GM23248 (cell line): ENCODE results near the gene CAMK1. TPM values are rescaled to one million over a fixed set of nuclear protein-coding genes. Genes with fewer than 3 reads are reported as not detected.

Source experiments
- DNase-seq: peaks from one replicate; pipeline ENCODE4 v3.0.0-alpha.2; 2015
- H2AFZ ChIP-seq: fragments of 200-600 bp; sonication (generic); 2 replicates; pipeline ENCODE4 v1.6.1; 2016; ENCODE audit warnings: antibody characterized with exemption
- H3F3A ChIP-seq: fragments of 200-600 bp; sonication (generic); 2 replicates; pipeline ENCODE4 v1.6.1; 2016; ENCODE audit warnings: mild to moderate bottlenecking, antibody characterized with exemption, mixed run types; ENCODE audit not compliant: insufficient read depth
- H3K27ac ChIP-seq: fragments of 200-600 bp; sonication (generic); 2 replicates; pipeline ENCODE4 v1.5.1; 2016; ENCODE audit warnings: mild to moderate bottlenecking
- H3K27me3 ChIP-seq: fragments of 200-600 bp; sonication (generic); replicated peaks from 2 replicates; pipeline ENCODE4 v1.6.1; 2016; ENCODE audit warnings: mild to moderate bottlenecking; ENCODE audit not compliant: insufficient read depth
- H3K36me3 ChIP-seq: fragments of 200-600 bp; sonication (generic); 2 replicates; pipeline ENCODE4 v1.6.1; 2016; ENCODE audit warnings: low read depth, mild to moderate bottlenecking
- H3K4me1 ChIP-seq: fragments of 200-600 bp; sonication (generic); 2 replicates; pipeline ENCODE4 v1.6.1; 2016; ENCODE audit warnings: mild to moderate bottlenecking; ENCODE audit not compliant: insufficient read depth
- H3K4me2 ChIP-seq: fragments of 200-600 bp; sonication (generic); one replicate; pipeline ENCODE4 v1.6.1; 2016; ENCODE audit warnings: mild to moderate bottlenecking; ENCODE audit not compliant: unreplicated experiment
- H3K4me3 ChIP-seq: fragments of 200-600 bp; sonication (generic); 2 replicates; pipeline ENCODE4 v1.5.1; 2016; ENCODE audit warnings: mild to moderate bottlenecking
- H3K79me2 ChIP-seq: fragments of 200-600 bp; sonication (generic); 2 replicates; pipeline ENCODE4 v1.6.1; 2016; ENCODE audit warnings: mild to moderate bottlenecking; ENCODE audit not compliant: insufficient read depth
- H3K9ac ChIP-seq: fragments of 200-600 bp; sonication (generic); 2 replicates; pipeline ENCODE4 v1.6.1; 2016; ENCODE audit warnings: mild to moderate bottlenecking
- H3K9me2 ChIP-seq: fragments of 200-600 bp; sonication (generic); 2 replicates; pipeline ENCODE4 v1.6.1; 2016; ENCODE audit warnings: mixed run types, mild to moderate bottlenecking, moderate library complexity; ENCODE audit not compliant: insufficient read depth
- H3K9me3 ChIP-seq: fragments of 200-600 bp; sonication (generic); one replicate; pipeline ENCODE4 v1.6.1; 2017; ENCODE audit warnings: low read depth
- H4K20me1 ChIP-seq: fragments of 200-600 bp; sonication (generic); 2 replicates; pipeline ENCODE4 v1.6.0; 2016; ENCODE audit not compliant: insufficient read depth
- EZH2 ChIP-seq: fragments of 200-600 bp; sonication (generic); IDR thresholded peaks from 2 replicates; pipeline ENCODE4 v1.6.1; 2018; ENCODE audit warnings: antibody characterized with exemption, mild to moderate bottlenecking; ENCODE audit not compliant: insufficient read depth, poor library complexity, severe bottlenecking
- EZH2phosphoT487 ChIP-seq: fragments of 200-600 bp; sonication (generic); IDR thresholded peaks from 2 replicates; pipeline ENCODE4 v1.6.1; 2018; ENCODE audit warnings: antibody characterized with exemption, moderate library complexity, mild to moderate bottlenecking, low read depth; ENCODE audit not compliant: insufficient read depth
- WGBS, 2 experiments: methylation state at CpG; one replicate each; pipeline ENCODE4 v1.1.6; 2015 to 2017; ENCODE audit warnings: low lambda C conversion rate in 2 of 2, low coverage in 1 of 2; ENCODE audit errors: missing lambda C conversion rate in 2 of 2; 5-methylcytosine and 5-hydroxymethylcytosine counted together
- in situ Hi-C: fragments of 300-500 bp; cut with MboI; formaldehyde crosslinking; loops from 2 replicates; pipeline ENCODE4 v1.15.0; 2020
- polyA plus RNA-seq: library from polyadenylated mRNA; unstranded; fragments of >200 nt; fragmentation: Nextera tagmentation; extraction: Ambion mirVana; gene quantifications from 2 replicates; pipeline ENCODE4 v1.2.1, GENCODE V29; 2016
- total RNA-seq: library from RNA; depleted of rRNA; stranded (reverse); fragments of >200 nt; shearing (Covaris generic); gene quantifications from 2 replicates; pipeline ENCODE4 v1.2.3, GENCODE V29; 2014; rRNA removed

Gene CAMK1
- total RNA-seq (26.9 and 30.6 TPM in 2 replicates), polyA plus RNA-seq (27.7 and 28.3 TPM in 2 replicates)

- H3K79me2 ChIP-seq, result peaks cover 14% of the 10 kb centered on the region
- peak within 1 kb of the TSS; percentile 83 for H3K9ac ChIP-seq
- H3K4me2 ChIP-seq, result peak within 1 kb of the TSS; percentile 85
- DNase-seq, result peak; percentile 92
- H3K27ac ChIP-seq, result no peak within 1 kb of the TSS
- H4K20me1 ChIP-seq, result no peaks in the 10 kb centered on the region
- H3K9me2 ChIP-seq, result no peaks in the 10 kb centered on the region
- no peaks in the 10 kb centered on the region for H3K4me1 ChIP-seq
- no peak for TF ChIP-seq EZH2
- TF ChIP-seq EZH2phosphoT487, result no peak
- WGBS, 2 experiments, result 2% methylated on average over 38 to 48 of the region's 49 CpGs
- H3F3A ChIP-seq, result no peaks in the 10 kb centered on the region
- peak within 1 kb of the TSS; percentile 91 for H2AFZ ChIP-seq
- no peaks in the 10 kb centered on the region for H3K36me3 ChIP-seq
- H3K27me3 ChIP-seq, result no peaks in the 10 kb centered on the region
- in situ Hi-C loops, result no loop called here
- no peaks in the 10 kb centered on the region for H3K9me3 ChIP-seq
- H3K4me3 ChIP-seq, result peak within 1 kb of the TSS; percentile 78
Measured at GRCh38 chr3:9769426-9770275, at the start of gene CAMK1. Gene CAMK1 (minus strand): TSS chr3:9769947. CDS start chr3:9767749, 2,198 bp downstream.

GRCh38 chr3:9818666-9819335 lies 49.1 kb upstream of the CAMK1 start:
- Histone ChIP-seq H3K27me3 (no peaks in the 10 kb centered on the region), H3K36me3 (peaks cover 3% of the 10 kb centered on the region; the same call in 1 of the 2 replicates), H3K9me3 (no peaks in the 10 kb centered on the region), H2AFZ (no peak overlapping the region), H3K79me2 (no peaks in the 10 kb centered on the region), H3K4me3 (no peak overlapping the region), H3K9ac (no peak overlapping the region), H3K27ac (no peak overlapping the region), H3K4me1 (no peaks in the 10 kb centered on the region), H3F3A (no peaks in the 10 kb centered on the region), H3K4me2 (no peak overlapping the region), H4K20me1 (no peaks in the 10 kb centered on the region), H3K9me2 (no peaks in the 10 kb centered on the region)
- in situ Hi-C loops, result no loop called here
- WGBS, 2 experiments, result 93 to 97% methylated on average over 6 to 7 of the region's 7 CpGs
- DNase-seq, result no peak
- no peak for TF ChIP-seq EZH2
- TF ChIP-seq EZH2phosphoT487, result no peak

DNA sequence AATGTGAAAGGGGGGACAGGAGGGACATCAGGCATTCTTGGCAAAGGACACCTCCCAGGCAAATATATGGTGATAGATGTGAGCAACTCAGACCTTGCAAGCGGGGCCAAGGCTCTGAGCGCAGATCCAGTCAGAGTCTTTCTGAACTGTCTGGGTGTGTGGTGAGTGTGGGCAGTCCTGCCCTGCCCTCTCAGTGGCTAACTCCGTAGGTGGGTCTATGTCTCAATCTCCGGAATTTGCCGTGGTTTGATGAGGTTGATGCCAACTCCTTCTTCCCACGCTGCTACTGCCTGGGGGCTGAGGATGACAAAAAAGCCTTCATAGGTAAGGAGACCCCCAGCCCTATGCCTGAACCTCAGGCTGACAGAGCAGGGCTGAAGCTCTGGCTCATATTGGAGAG lies 47.7 kb upstream of the CAMK1 start:
- H4K20me1 ChIP-seq, result no peaks in the 10 kb centered on the region
- no peaks in the 10 kb centered on the region for H3K9me3 ChIP-seq
- H3F3A ChIP-seq, result no peaks in the 10 kb centered on the region
- no peak for TF ChIP-seq EZH2
- TF ChIP-seq EZH2phosphoT487, result no peak
- H3K36me3 ChIP-seq, result peaks cover 3% of the 10 kb centered on the region; the same call in 1 of the 2 replicates
- no peaks in the 10 kb centered on the region for H3K27me3 ChIP-seq
- no peak overlapping the region for H3K4me2 ChIP-seq
- H3K9me2 ChIP-seq, result no peaks in the 10 kb centered on the region
- no peaks in the 10 kb centered on the region for H3K79me2 ChIP-seq
- WGBS, 2 experiments, result 83 to 85% methylated on average over 6 of the region's 6 CpGs
- H3K9ac ChIP-seq, result no peak overlapping the region
- no peak overlapping the region for H3K27ac ChIP-seq
- DNase-seq, result peak; percentile 23
- no peak overlapping the region for H3K4me3 ChIP-seq
- no peak overlapping the region for H2AFZ ChIP-seq
- in situ Hi-C loops, result no loop called here
- no peaks in the 10 kb centered on the region for H3K4me1 ChIP-seq

DNA sequence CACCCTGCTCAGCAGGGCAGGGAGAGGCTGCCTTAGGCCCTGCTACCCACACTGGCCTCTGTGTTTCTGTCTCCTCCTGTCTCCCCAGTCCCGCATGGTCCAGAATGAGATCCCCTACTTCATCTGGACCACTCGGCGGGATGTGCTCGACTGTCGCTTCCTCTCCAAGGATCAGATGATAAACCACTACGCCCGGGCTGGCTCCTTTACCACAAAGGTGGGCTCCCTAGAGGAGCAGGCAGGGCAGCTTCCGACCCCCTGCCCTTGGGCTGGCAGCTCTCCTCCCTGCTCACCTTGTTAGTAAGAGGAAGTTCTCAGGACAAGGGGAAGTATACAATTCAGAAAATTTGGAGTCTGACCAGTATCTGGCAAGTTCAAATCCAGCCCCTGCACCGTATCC lies 46.2 kb upstream of the CAMK1 start:
- Histone ChIP-seq H4K20me1 (no peaks in the 10 kb centered on the region), H3K9me2 (no peaks in the 10 kb centered on the region), H3K4me1 (no peaks in the 10 kb centered on the region), H3K79me2 (no peaks in the 10 kb centered on the region), H3F3A (no peaks in the 10 kb centered on the region), H3K9ac (no peak overlapping the region), H3K27ac (no peak overlapping the region), H3K9me3 (no peaks in the 10 kb centered on the region), H3K4me3 (no peak overlapping the region), H2AFZ (no peak overlapping the region), H3K36me3 (peaks cover 3% of the 10 kb centered on the region; the same call in 1 of the 2 replicates), H3K27me3 (no peaks in the 10 kb centered on the region), H3K4me2 (no peak overlapping the region)
- TF ChIP-seq EZH2phosphoT487 (no peak), EZH2 (no peak)
- no peak for DNase-seq
- WGBS, 2 experiments, result 92 to 93% methylated on average over 9 of the region's 9 CpGs
- in situ Hi-C loops, result no loop called here
